Limb (tissue), 2 donors: ENCODE results near the gene DRD5.

Source experiments
- DNase-seq, 2 donors: peaks; one replicate each; pipeline ENCODE4 v3.0.0-alpha.2; 2016; ENCODE audit errors: extremely low spot score in 2 of 2

The DRD5 gene

DNA sequence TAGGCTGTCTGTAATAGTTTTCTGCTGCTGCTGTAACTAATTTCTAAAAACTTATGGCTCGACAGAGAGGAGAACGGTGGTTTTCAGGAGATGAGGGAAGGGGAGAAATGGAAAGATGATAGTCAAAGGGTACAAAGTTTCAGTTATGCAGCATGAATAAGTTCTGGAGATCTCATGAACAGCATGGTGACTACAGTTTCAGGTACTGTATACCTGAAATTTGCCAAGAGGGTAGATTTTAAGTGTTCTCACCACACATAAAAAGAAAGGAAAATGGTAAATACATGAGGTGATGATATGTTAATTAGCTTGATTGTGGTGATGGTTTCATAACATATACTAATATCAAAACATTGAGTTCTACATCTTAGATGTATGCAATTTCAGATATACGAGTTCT is 34.9 kb downstream of the DRD5 start:
- DNase-seq: no peak

DNA sequence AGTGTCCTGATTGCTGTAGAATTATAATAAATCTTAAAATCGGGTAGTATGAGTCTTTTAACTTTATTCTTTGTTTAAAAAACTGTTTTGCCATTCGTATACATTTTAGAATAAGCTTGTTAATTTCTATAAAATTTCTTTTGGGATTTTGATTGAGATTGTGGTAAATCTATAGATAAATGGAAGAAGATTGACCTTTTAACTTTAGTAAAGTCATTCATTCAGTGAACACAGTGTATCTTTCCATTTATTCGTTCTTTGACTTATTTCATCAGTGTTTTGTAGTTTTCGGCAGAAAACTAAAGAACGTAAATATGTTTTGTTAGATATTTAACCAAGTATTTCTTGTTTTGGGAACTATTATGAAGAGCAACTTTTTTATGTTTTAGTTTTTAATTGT is 38.9 kb downstream of the DRD5 start:
- no peak for DNase-seq

DNA sequence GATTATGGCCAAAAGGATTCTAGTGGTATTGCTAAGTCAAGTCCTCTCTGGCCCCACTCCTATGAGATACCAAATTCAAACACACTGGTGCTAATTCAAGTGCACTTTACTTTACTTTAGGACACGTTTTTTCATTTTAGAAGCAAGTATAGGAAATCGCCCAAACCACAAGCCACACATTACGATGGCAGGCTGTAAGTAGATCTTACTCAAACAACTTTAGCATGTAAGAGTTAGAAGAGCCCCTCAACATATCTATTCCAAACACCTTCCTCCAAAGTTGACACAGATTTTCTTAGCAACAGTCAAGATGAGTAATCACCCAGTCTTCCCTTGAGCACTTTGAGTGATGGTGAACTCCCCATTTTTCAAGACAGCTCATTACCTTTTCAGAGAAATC is 43.6 kb downstream of the DRD5 start:
- no peak for DNase-seq

DNA sequence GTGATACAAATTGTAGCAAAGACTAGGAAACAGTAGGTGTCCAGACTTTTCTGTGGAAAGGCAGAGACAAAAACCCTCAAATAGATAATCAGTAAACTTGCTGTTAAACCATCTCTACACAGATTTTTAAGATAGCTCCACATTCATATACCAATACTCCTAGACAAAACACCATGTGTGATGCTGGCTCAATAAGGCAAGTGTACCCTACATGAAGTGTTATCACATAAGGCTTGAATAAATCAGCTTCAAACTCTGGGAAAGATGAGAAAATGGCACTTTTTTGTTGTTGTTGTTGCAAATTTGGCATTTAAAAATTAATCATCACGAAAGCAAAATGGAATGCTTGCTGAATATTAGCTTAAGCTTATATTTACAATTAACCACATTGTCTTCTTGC is 45.1 kb downstream of the DRD5 start:
- DNase-seq: no peak

DNA sequence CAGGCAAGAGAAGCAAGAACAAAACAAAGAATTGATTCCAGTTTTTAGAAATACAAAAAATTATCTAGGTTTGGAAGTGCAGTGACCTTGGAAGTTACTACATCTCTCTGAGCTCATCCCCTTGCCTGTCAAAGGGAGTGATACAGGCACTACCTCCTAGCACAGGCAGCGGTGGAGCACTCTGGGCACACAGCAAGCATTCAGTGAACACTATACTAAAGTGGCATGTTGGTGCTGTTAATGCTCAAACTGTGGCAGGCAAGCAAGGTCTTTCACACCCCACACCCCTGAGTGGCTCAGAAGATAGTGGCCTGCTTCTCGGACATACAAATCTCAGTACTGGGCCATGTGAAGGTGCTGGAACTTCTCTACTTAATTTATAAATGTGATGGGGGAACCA is 51.2 kb downstream of the DRD5 start:
- no peak for DNase-seq

DNA sequence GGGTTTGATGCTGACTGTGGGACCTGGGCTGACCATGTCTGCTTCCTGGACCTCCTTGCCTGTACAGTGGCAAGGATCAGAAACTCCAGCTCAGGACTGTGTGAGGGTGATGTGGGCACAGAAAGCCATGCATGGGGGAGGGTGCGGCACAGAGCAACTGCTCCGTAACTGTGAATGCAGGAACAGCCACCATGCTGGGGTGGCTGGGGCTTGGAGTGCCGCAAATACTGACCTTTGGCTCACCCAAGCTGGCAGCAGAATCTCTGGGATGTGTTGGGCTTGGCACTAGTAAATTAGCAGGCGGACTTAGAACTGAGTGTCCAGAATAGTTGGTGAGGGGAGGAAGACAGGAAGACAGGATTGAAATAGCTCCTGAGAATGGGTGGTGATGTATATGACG is 52.0 kb downstream of the DRD5 start:
- no peak for DNase-seq
